Thyroid gland (tissue), 4 donors: ENCODE results near the gene ASF1B. TPM values are rescaled to one million over a fixed set of nuclear protein-coding genes. Genes with fewer than 3 reads are reported as not detected.

Source experiments
- DNase-seq, 2 donors: peaks; one replicate each; pipeline ENCODE4 v3.0.0-alpha.2; 2019
- H3K27ac ChIP-seq, 3 donors: fragments of 200-600 bp; sonication (generic); 1 replicate in 2 of 3; 2 replicates in 1 of 3; pipeline ENCODE4 v1.5.1; 2016 to 2019; ENCODE audit warnings: mild to moderate bottlenecking in 1 of 3, moderate library complexity in 1 of 3
- H3K27me3 ChIP-seq: fragments of 200-600 bp; sonication (generic); one replicate; pipeline ENCODE4 v1.5.1; 2019
- H3K36me3 ChIP-seq, 2 donors: fragments of 200-600 bp; sonication (generic); one replicate each; pipeline ENCODE4 v1.5.1; 2016 to 2019
- H3K4me1 ChIP-seq, 2 donors: fragments of 200-600 bp; sonication (generic); one replicate each; pipeline ENCODE4 v1.5.1; 2017 to 2019
- H3K4me3 ChIP-seq, 3 donors: fragments of 200-600 bp; sonication (generic); replicated peaks in 1 of 3; 1 replicate in 2 of 3; 2 replicates in 1 of 3; pipeline ENCODE4 v1.5.1; 2016; ENCODE audit warnings: mild to moderate bottlenecking in 1 of 3
- H3K9me3 ChIP-seq: fragments of 200-600 bp; sonication (generic); one replicate; pipeline ENCODE4 v1.5.1; 2017
- POLR2A ChIP-seq, 2 donors: fragments of 450-650 bp; IDR thresholded peaks; one replicate each; pipeline ENCODE4 v1.6.1; 2017; ENCODE audit warnings: antibody characterized with exemption in 2 of 2, mild to moderate bottlenecking in 2 of 2, moderate library complexity in 1 of 2
- WGBS, 2 donors: methylation state at CpG; one replicate each; pipeline ENCODE4 v1.1.5; 2017; 5-methylcytosine and 5-hydroxymethylcytosine counted together
- intact Hi-C: fragments of 100-400 bp; cut with DNase I; formaldehyde crosslinking; loops from one replicate; pipeline ENCODE4 v1.15.1; 2023
- total RNA-seq, 4 donors: library from RNA; depleted of rRNA; stranded (reverse); fragments of >200 nt; gene quantifications; one replicate each; pipeline ENCODE4 v1.2.3, GENCODE V29; 2016
- TF ChIP-seq, protein P1 (sequence below), 6 experiments: fragments of 200-600 bp in 3 of 6; fragments of 450-650 bp in 3 of 6; sonication (generic) in 3 of 6; IDR thresholded peaks; one replicate each; pipeline ENCODE4 v1.5.1; 2016 to 2019; ENCODE audit warnings: antibody characterized with exemption in 6 of 6, mild to moderate bottlenecking in 2 of 6, inconsistent platforms in 1 of 6, moderate library complexity in 1 of 6

The ASF1B gene
- total RNA-seq, 4 donors from 2014 or later, result 0.54 to 2.6 (median 0.95) TPM

DNA sequence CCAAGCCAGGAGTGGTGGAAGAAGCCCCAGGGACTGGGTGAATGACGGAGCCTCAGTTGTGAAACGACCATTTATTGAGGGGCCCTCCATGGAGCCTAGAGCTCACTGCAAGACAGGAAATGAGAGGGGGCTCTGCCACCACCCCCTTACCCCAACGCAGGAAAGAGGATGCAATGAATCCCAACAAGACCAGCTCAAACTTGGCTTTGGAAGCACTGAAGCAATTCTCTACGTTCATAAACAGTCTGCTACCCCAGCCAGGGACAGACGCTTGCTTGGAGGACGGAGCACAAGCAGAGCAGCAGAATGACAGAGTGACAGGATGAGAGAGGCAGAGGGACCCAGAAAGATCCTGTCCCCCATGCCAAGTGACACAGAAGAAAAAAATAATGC is 19.9 kb downstream of the ASF1B start:
- intact Hi-C loops, result no loop called here

DNA sequence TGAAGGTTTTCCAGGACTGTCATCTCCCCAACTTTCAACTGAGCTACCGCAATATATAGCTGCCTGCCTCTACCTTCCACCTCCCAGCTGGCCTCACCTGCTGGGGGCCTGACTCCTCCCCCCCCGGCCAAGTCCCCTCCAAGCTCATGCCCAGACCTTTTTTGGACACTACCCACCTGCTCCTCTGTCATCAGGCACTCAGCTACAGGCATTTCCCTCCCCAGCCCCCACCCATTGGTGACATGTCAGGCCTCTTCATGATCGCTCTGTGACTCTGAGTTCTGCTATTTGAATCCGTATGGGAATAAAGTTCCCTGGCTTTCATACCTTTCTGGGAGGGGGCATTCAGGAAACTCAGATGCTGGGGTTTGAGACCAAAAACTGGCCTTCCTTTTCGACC is 20.6 kb downstream of the ASF1B start:
- no peak for TF ChIP-seq POLR2A (IDR thresholded peaks at IDR 0.05)
- TF ChIP-seq, protein P1, sequence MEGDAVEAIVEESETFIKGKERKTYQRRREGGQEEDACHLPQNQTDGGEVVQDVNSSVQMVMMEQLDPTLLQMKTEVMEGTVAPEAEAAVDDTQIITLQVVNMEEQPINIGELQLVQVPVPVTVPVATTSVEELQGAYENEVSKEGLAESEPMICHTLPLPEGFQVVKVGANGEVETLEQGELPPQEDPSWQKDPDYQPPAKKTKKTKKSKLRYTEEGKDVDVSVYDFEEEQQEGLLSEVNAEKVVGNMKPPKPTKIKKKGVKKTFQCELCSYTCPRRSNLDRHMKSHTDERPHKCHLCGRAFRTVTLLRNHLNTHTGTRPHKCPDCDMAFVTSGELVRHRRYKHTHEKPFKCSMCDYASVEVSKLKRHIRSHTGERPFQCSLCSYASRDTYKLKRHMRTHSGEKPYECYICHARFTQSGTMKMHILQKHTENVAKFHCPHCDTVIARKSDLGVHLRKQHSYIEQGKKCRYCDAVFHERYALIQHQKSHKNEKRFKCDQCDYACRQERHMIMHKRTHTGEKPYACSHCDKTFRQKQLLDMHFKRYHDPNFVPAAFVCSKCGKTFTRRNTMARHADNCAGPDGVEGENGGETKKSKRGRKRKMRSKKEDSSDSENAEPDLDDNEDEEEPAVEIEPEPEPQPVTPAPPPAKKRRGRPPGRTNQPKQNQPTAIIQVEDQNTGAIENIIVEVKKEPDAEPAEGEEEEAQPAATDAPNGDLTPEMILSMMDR (IDR thresholded peaks at IDR 0.05), result no peak
- H3K27ac ChIP-seq, result peak overlapping the region in 1 of 3 donors; percentile 67
- H3K27me3 ChIP-seq, result no peaks in the 10 kb centered on the region
- 75 to 82% methylated on average over 5 of the region's 5 CpGs for WGBS, 2 donors
- no peaks in the 10 kb centered on the region for H3K9me3 ChIP-seq
- intact Hi-C loops, result no loop called here
- peaks cover 39 to 63% of the 10 kb centered on the region in 2 donors for H3K4me1 ChIP-seq
- H3K36me3 ChIP-seq, result no peaks in the 10 kb centered on the region
- H3K4me3 ChIP-seq, result no peak overlapping the region
- no peak for DNase-seq

More for the DNA sequence above, 19.9 kb downstream of the ASF1B start:
- no peak for DNase-seq
- no peaks in the 10 kb centered on the region for H3K9me3 ChIP-seq
- H3K27ac ChIP-seq, result peak overlapping the region in 2 of 3 donors; percentile 18 to 67
- peaks cover 39 to 62% of the 10 kb centered on the region in 2 donors for H3K4me1 ChIP-seq
- no peak for TF ChIP-seq POLR2A (IDR thresholded peaks at IDR 0.05)
- TF ChIP-seq, protein P1 (IDR thresholded peaks at IDR 0.05), result no peak
- H3K27me3 ChIP-seq, result no peaks in the 10 kb centered on the region
- H3K36me3 ChIP-seq, result no peaks in the 10 kb centered on the region
- peak overlapping the region; percentile 84 to 96 (median 90) for H3K4me3 ChIP-seq
- 8% methylated on average over 6 of the region's 6 CpGs for WGBS, 2 donors

DNA sequence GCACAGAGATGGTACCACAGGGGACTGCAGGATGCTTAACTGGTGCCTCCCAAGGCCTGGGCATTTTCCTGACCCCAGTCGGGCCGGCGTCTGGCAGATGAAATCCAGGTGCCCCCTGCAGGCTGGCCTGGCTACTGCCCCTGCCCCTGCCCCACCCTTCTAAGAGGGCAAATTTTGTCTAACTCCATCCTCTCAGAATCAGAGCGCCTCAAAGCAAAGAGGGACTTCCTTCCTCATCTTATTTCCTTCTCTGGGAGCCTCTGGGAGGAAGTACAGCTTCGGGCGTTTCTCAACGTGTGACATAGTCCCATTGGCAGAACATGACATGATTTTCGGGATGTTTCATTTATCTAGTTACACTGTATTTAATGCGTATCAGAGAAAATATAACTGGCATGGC is 21.5 kb downstream of the ASF1B start:
- Histone ChIP-seq H3K27ac (peak overlapping the region in 2 of 3 donors; percentile 7 to 67), H3K36me3 (no peaks in the 10 kb centered on the region), H3K27me3 (no peaks in the 10 kb centered on the region), H3K9me3 (no peaks in the 10 kb centered on the region), H3K4me1 (peaks cover 39 to 60% of the 10 kb centered on the region in 2 donors), H3K4me3 (no peak overlapping the region)
- 49 to 56% methylated on average over 9 of the region's 9 CpGs for WGBS, 2 donors
- peak; percentile 30 to 32 for DNase-seq
- TF ChIP-seq POLR2A (IDR thresholded peaks at IDR 0.05), result no peak
- TF ChIP-seq, protein P1 (IDR thresholded peaks at IDR 0.05), result peak in 4 of 6 experiments; percentile 15 to 41 (median 20)
- intact Hi-C loops, result no loop called here

DNA sequence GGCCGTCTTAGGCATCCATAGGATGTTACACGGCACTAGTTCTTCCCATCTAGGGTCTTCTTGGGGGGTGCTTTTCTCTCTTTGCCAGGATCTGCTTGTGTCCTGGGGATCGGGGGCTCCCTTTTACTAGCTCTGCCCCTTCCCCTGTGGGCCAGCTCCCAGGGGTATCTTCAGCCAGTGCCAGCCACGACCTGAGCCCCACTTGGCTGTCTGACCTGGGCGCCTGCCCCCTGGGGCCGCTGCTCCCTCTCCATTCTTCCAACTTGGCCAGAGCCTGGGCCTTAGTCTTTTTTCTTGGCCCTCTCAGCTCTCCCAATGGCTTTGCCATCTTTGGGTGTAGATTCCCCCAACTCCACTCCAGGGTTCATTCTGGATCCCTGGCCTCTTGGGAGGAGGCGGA is 21.9 kb downstream of the ASF1B start:
- intact Hi-C loops, result no loop called here
- no peak for DNase-seq
- TF ChIP-seq, protein P1 (IDR thresholded peaks at IDR 0.05), result no peak
- no peak for TF ChIP-seq POLR2A (IDR thresholded peaks at IDR 0.05)
- Histone ChIP-seq H3K27me3 (no peaks in the 10 kb centered on the region), H3K4me3 (no peak overlapping the region), H3K27ac (peak overlapping the region in 2 of 3 donors; percentile 7 to 76), H3K36me3 (no peaks in the 10 kb centered on the region), H3K4me1 (peaks cover 39 to 56% of the 10 kb centered on the region in 2 donors), H3K9me3 (no peaks in the 10 kb centered on the region)
- WGBS, 2 donors, result 82 to 89% methylated on average over 5 to 7 of the region's 7 CpGs

DNA sequence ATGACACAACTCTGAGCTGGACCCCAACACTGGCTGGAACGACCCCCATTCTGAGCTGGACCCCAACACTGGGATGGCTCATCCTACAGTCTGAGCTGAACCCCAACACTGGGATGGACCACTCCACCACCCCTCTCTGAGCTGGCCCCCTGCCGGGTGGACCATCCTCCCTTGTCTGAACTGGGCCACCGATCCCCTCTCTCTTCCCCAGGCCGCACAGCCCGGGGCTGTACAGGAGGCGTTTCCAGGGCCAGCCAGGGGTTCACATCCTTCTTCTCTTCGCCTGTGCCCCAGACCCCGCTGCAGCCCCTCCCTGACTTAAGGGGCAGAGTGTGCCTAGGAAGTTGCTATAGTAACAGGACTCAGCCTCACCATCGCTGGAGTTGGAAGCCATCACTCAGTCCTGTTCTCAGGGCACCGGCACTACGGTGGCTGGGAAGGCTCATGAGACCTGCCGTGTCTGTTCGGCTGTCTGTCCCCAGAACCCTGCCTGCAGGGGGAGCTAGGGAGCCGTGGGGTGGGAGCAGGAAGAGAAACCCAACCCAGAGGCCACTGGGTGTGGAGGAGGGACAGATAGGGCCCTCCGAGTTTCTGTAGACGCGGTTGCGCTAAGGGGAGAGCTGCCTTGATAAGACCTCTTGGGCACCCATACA is 22.5 kb downstream of the ASF1B start:
- H3K36me3 ChIP-seq, result no peaks in the 10 kb centered on the region
- intact Hi-C loops, result no loop called here
- 88 to 90% methylated on average over 18 of the region's 18 CpGs for WGBS, 2 donors
- no peak overlapping the region for H3K4me3 ChIP-seq
- no peaks in the 10 kb centered on the region for H3K9me3 ChIP-seq
- H3K27me3 ChIP-seq, result no peaks in the 10 kb centered on the region
- no peak for TF ChIP-seq POLR2A (IDR thresholded peaks at IDR 0.05)
- TF ChIP-seq, protein P1 (IDR thresholded peaks at IDR 0.05), result no peak
- no peak for DNase-seq
- peaks cover 34 to 51% of the 10 kb centered on the region in 2 donors for H3K4me1 ChIP-seq
- peak overlapping the region in 2 of 3 donors; percentile 76 for H3K27ac ChIP-seq
